HepG2 (cell line): ENCODE data around the gene IL1RL1. TPM values are rescaled to one million over a fixed set of nuclear protein-coding genes. Genes with fewer than 3 reads are reported as not detected.

Source experiments
- ADNP ChIP-seq: sonication (generic); formaldehyde crosslinking; IDR thresholded peaks from 2 replicates; pipeline ENCODE4 v1.4.0; 2020; ENCODE audit warnings: missing genetic modification reagents
- ARNT2 ChIP-seq: sonication (generic); formaldehyde crosslinking; IDR thresholded peaks from 2 replicates; pipeline ENCODE4 v1.8.0; 2022; ENCODE audit warnings: mild to moderate bottlenecking, low read depth, missing genetic modification reagents, moderate library complexity
- CBX5 ChIP-seq: sonication (generic); formaldehyde crosslinking; IDR thresholded peaks from 2 replicates; pipeline ENCODE4 v1.4.0; 2020; ENCODE audit warnings: missing genetic modification reagents, borderline replicate concordance
- CENPX ChIP-seq: sonication (generic); formaldehyde crosslinking; IDR thresholded peaks from 2 replicates; pipeline ENCODE4 v1.9.0; 2021; ENCODE audit warnings: mild to moderate bottlenecking, missing genetic modification reagents, moderate library complexity
- CREBL2 ChIP-seq: sonication (generic); formaldehyde crosslinking; IDR thresholded peaks from 2 replicates; pipeline ENCODE4 v1.8.1; 2023; ENCODE audit warnings: missing genetic modification reagents, mild to moderate bottlenecking, borderline replicate concordance
- ELF4 ChIP-seq: sonication (generic); formaldehyde crosslinking; IDR thresholded peaks from 2 replicates; pipeline ENCODE4 v1.5.0; 2020; ENCODE audit warnings: missing genetic modification reagents, mild to moderate bottlenecking, moderate library complexity, borderline replicate concordance
- MAF1 ChIP-seq: sonication (generic); formaldehyde crosslinking; IDR thresholded peaks from 2 replicates; pipeline ENCODE4 v1.5.0; 2020; ENCODE audit warnings: missing genetic modification reagents, borderline replicate concordance
- MEIS1 ChIP-seq: sonication (generic); formaldehyde crosslinking; IDR thresholded peaks from 2 replicates; pipeline ENCODE4 v1.9.0; 2021; ENCODE audit warnings: mild to moderate bottlenecking, missing genetic modification reagents, moderate library complexity, borderline replicate concordance
- MEIS2 ChIP-seq: sonication (generic); formaldehyde crosslinking; IDR thresholded peaks from 2 replicates; pipeline ENCODE4 v1.9.0; 2021; ENCODE audit warnings: mild to moderate bottlenecking, missing genetic modification reagents
- NFAT5 ChIP-seq: sonication (generic); formaldehyde crosslinking; IDR thresholded peaks from 2 replicates; pipeline ENCODE4 v1.4.0; 2020; ENCODE audit warnings: missing genetic modification reagents
- POGZ ChIP-seq: sonication (generic); formaldehyde crosslinking; IDR thresholded peaks from 2 replicates; pipeline ENCODE4 v1.4.0; 2020; ENCODE audit warnings: mild to moderate bottlenecking, missing genetic modification reagents
- PRMT3 ChIP-seq: sonication (generic); formaldehyde crosslinking; IDR thresholded peaks from 2 replicates; pipeline ENCODE4 v1.8.1; 2022; ENCODE audit warnings: low read depth, mild to moderate bottlenecking, moderate library complexity, missing genetic modification reagents, borderline replicate concordance
- SMYD3 ChIP-seq: sonication (generic); formaldehyde crosslinking; IDR thresholded peaks from 2 replicates; pipeline ENCODE4 v1.8.1; 2023; ENCODE audit warnings: mild to moderate bottlenecking, missing genetic modification reagents
- TEAD2 ChIP-seq: sonication (generic); formaldehyde crosslinking; IDR thresholded peaks from 2 replicates; pipeline ENCODE4 v1.9.0; 2021; ENCODE audit warnings: missing genetic modification reagents
- U2AF2 ChIP-seq: fragments of 200-400 bp; formaldehyde crosslinking; IDR thresholded peaks from 2 replicates; pipeline ENCODE4 v1.6.1; 2017; ENCODE audit warnings: low read depth, mild to moderate bottlenecking, low read length
- YEATS4 ChIP-seq: sonication (generic); formaldehyde crosslinking; IDR thresholded peaks from 2 replicates; pipeline ENCODE4 v1.4.0; 2020; ENCODE audit warnings: missing genetic modification reagents, borderline replicate concordance
- ZBTB1 ChIP-seq: sonication (generic); formaldehyde crosslinking; IDR thresholded peaks from 2 replicates; pipeline ENCODE4 v1.4.0; 2020; ENCODE audit warnings: missing genetic modification reagents, borderline replicate concordance
- ZGPAT ChIP-seq: IDR thresholded peaks from 2 replicates; pipeline ENCODE4 v1.6.1; 2016; ENCODE audit warnings: mild to moderate bottlenecking
- ZNF558 ChIP-seq: sonication (generic); formaldehyde crosslinking; IDR thresholded peaks from 2 replicates; pipeline ENCODE4 v1.9.0; 2022; ENCODE audit warnings: mild to moderate bottlenecking, missing genetic modification reagents, borderline replicate concordance
- ZNF563 ChIP-seq: sonication (generic); formaldehyde crosslinking; IDR thresholded peaks from 2 replicates; pipeline ENCODE4 v1.8.0; 2022; ENCODE audit warnings: mild to moderate bottlenecking, moderate library complexity, missing genetic modification reagents
- ZNF616 ChIP-seq: sonication (generic); formaldehyde crosslinking; IDR thresholded peaks from 2 replicates; pipeline ENCODE4 v1.5.0; 2020; ENCODE audit warnings: low read depth, mild to moderate bottlenecking, missing genetic modification reagents
- polyA plus RNA-seq, 8 experiments: library from polyadenylated mRNA; depleted of rRNA in 3 of 8; stranded (reverse) in 7 of 8; unstranded in 1 of 8; fragments of >200 nt; fragmentation: Illumina TruSeq in 4 of 8; extraction: Trizol in 4 of 8; gene quantifications; 2 replicates each; pipeline versions ENCODE4 v1.2.1 to v1.2.3, GENCODE V29; 2011 to 2016; ENCODE audit warnings: low read depth in 4 of 8, missing spikeins in 1 of 8, mixed read lengths in 1 of 8; ENCODE audit not compliant: insufficient read depth in 1 of 8
- total RNA-seq, 5 experiments: library from RNA; depleted of rRNA; stranded (reverse); fragments of >200 nt; fragmentation: Illumina TruSeq; extraction: Trizol; gene quantifications; 2 replicates each; pipeline ENCODE4 v1.2.3, GENCODE V29; 2016; ENCODE audit warnings: low read depth in 1 of 5
- TF ChIP-seq, protein P1 (sequence below): IDR thresholded peaks from 2 replicates; pipeline ENCODE4 v1.6.1; 2016; ENCODE audit warnings: low read depth, borderline replicate concordance

IL1RL1 gene
- total and polyA plus RNA-seq, 2 of the 13 experiments (the other 11 are each of a cell fraction or from before 2014, with no cell fraction given), result 0.02 to 0.03 TPM

DNA sequence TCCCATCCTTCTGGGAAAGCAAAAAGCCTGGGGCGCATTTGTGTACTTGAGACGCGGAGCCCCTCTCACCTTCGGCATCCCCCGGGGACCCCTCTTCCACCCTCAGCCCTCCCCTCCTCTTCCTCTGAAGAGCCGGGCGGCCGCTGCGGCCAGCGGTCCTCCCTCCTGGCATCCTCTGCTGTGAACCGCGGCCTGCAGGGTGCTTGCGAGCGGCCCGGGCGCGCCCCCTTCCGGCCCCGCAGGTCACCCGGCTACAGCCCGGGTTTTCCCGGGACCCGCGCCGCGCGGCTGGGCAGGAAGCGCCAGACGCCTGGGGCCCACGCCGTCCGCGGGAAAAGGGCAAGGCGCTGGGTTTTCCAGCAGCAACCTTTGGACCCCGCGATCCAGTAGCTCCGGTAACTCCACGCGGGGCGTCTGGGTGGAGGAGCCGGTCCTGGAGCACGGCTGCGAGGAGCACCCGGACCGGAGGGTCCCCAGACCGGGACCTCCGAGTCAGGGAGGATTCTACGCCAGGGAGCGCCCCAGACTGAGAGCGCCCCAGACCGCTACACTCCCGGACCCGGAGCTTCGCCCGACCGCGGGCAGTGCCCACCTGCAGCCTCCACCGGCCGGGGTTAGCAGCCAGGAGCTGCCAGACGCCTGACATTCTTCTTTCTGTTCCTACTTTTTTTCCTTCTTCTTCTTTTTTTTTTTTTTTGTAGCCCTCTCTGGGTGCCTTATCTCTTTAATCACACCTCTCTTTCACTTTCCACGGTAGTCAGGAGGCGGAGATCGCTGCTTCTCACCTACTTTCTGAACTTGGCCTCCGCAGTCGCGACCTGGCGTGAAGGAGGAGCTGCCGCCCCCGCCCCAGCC is 44.4 kb downstream of the IL1RL1 start, which contains the start of gene IL18R1 (continued):
- TF ChIP-seq YEATS4 (CRISPR knock-in tag) (peak; percentile 64; the same call in 1 of the 2 replicates), PRMT3 (CRISPR knock-in tag) (no peak), ZGPAT (CRISPR knock-in tag) (peak; percentile 95), ELF4 (CRISPR knock-in tag) (no peak), MEIS1 (CRISPR knock-in tag) (0 out of 2 replicates have a peak, but pooled peaks have one; percentile 29), MAF1 (peak; percentile 54; the same call in 1 of the 2 replicates), ZBTB1 (CRISPR knock-in tag) (no peak), CBX5 (CRISPR knock-in tag) (peak; percentile 72; the same call in 1 of the 2 replicates), ADNP (CRISPR knock-in tag) (no peak), CENPX (CRISPR knock-in tag) (no peak), POGZ (CRISPR knock-in tag) (peak; percentile 53; the same call in 1 of the 2 replicates), NFAT5 (peak; percentile 44; the same call in 1 of the 2 replicates), U2AF2 (0 out of 2 replicates have a peak, but pooled peaks have one; percentile 70), ZNF563 (CRISPR knock-in tag) (peak; percentile 46; the same call in 1 of the 2 replicates), ZNF616 (CRISPR knock-in tag) (no peak), SMYD3 (no peak), ZNF558 (CRISPR knock-in tag) (no peak), ARNT2 (CRISPR knock-in tag) (peak; percentile 52; the same call in 1 of the 2 replicates), MEIS2 (CRISPR knock-in tag) (no peak), TEAD2 (no peak), CREBL2 (CRISPR knock-in tag) (no peak)
- TF ChIP-seq, protein P1, sequence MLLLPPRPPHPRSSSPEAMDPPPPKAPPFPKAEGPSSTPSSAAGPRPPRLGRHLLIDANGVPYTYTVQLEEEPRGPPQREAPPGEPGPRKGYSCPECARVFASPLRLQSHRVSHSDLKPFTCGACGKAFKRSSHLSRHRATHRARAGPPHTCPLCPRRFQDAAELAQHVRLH (CRISPR knock-in tag), result peak; percentile 71; the same call in 1 of the 2 replicates
